ENCODE data around the gene SEC16A. TPM values are rescaled to one million over a fixed set of nuclear protein-coding genes. Genes with fewer than 3 reads are reported as not detected.

The SEC16A gene
- total and polyA plus RNA-seq, 4 donors, result 21.7 to 96.1 (median 66.0) TPM

DNA sequence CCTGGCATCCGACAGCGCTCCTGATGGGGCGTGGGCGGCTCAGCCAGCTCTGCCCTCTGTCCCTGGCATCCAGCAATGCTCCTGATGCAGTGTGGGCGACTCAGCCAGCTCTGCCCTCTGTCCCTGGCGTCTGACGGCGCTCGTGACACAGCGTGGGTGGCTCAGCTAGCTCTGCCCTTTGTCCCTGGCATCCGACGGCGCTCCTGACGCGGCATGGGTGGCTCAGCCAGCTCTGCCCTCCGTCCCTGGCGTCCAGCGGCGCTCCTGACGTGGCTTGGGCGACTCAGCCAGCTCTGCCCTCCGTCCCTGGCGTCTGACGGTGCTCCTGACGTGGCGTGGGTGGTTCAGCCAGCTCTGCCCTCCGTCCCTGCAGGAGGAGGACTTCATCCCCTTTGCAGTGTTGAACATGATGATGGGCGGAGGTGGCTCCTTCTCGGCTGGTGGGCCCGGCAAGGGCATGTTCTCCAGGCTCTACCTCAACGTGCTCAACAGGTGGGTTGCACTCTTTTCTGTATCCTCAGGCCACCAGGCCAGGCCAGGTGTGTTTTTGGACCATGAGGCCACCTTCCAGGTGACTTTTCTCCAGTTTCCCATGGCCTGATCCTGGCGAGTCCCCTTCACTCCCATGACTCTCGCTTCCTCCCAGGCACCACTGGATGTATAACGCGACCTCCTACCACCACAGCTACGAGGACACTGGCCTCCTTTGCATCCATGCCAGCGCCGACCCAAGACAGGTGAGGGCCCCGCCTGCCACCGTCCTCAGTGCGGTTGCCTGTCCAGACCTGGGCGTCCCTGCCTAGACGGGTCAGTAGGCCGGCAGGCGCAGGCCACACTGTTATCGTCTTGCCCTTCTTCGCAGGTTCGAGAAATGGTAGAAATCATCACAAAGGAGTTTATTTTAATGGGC is 64.4 kb downstream of the SEC16A start (continued):
- TF ChIP-seq, protein P1, sequence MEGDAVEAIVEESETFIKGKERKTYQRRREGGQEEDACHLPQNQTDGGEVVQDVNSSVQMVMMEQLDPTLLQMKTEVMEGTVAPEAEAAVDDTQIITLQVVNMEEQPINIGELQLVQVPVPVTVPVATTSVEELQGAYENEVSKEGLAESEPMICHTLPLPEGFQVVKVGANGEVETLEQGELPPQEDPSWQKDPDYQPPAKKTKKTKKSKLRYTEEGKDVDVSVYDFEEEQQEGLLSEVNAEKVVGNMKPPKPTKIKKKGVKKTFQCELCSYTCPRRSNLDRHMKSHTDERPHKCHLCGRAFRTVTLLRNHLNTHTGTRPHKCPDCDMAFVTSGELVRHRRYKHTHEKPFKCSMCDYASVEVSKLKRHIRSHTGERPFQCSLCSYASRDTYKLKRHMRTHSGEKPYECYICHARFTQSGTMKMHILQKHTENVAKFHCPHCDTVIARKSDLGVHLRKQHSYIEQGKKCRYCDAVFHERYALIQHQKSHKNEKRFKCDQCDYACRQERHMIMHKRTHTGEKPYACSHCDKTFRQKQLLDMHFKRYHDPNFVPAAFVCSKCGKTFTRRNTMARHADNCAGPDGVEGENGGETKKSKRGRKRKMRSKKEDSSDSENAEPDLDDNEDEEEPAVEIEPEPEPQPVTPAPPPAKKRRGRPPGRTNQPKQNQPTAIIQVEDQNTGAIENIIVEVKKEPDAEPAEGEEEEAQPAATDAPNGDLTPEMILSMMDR (IDR thresholded peaks at IDR 0.05; ENCODE audit: low read depth, low read length, missing input control), result no peak
- TF ChIP-seq JUND (IDR thresholded peaks at IDR 0.05) (peak in 1 of 2 donors; percentile 72), YY1 (IDR thresholded peaks at IDR 0.05) (peak; percentile 92), FOXA2 (IDR thresholded peaks at IDR 0.05) (peak; percentile 75)

DNA sequence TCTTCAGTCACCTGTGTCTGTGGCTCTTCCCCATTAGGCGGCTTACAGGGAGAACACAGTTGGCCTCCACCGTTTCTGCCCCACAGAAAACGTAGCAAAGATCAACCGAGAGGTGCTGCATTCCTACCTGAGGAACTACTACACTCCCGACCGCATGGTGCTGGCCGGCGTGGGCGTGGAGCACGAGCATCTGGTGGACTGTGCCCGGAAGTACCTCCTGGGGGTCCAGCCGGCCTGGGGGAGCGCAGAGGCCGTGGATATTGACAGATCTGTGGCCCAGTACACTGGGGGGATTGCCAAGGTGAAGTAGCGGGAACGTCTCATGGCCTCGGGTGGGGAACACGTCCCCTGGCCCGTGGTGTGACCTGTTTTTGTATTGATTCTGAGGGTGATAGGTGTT is 65.9 kb downstream of the SEC16A start:
- peaks cover 2 to 14% (median 9%) of the 10 kb centered on the region in 4 donors for H3K4me1 ChIP-seq (ENCODE audit: control insufficient read depth in 4 of 4, insufficient read depth in 4 of 4, low read length in 3 of 4)
- no peak overlapping the region for H3K27ac ChIP-seq (ENCODE audit: low read depth in 1 of 2, low read length in 2 of 2)
- no peaks in the 10 kb centered on the region for H3K9me3 ChIP-seq (ENCODE audit: control insufficient read depth in 4 of 4, low read length in 3 of 4)
- H3K4me3 ChIP-seq (ENCODE audit: low read depth in 1 of 3, low read length in 3 of 3), result no peak overlapping the region
- WGBS, result 94% methylated on average over 19 of the region's 19 CpGs
- H3K36me3 ChIP-seq (ENCODE audit: control insufficient read depth in 4 of 4, insufficient read depth in 3 of 4, low read depth in 1 of 4, low read length in 3 of 4), result peaks cover 21 to 76% (median 41%) of the 10 kb centered on the region in 4 donors
- H3K9ac ChIP-seq (ENCODE audit: low read depth in 1 of 2, low read length in 2 of 2), result no peak overlapping the region
- no peaks in the 10 kb centered on the region for H3K27me3 ChIP-seq (ENCODE audit: control insufficient read depth in 4 of 4, insufficient read depth in 4 of 4, low read length in 3 of 4)
- no peak for DNase-seq (ENCODE audit: low spot score)
- no peak for TF ChIP-seq FOXA2 (IDR thresholded peaks at IDR 0.05)
- TF ChIP-seq, protein P2, sequence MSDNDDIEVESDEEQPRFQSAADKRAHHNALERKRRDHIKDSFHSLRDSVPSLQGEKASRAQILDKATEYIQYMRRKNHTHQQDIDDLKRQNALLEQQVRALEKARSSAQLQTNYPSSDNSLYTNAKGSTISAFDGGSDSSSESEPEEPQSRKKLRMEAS (IDR thresholded peaks at IDR 0.05), result no peak
- TF ChIP-seq ZBTB33 (IDR thresholded peaks at IDR 0.05), result no peak
- no peak for TF ChIP-seq RXRA (IDR thresholded peaks at IDR 0.05)
- TF ChIP-seq SP1 (IDR thresholded peaks at IDR 0.05), result no peak
- no peak for TF ChIP-seq NR2F2 (IDR thresholded peaks at IDR 0.05)

DNA sequence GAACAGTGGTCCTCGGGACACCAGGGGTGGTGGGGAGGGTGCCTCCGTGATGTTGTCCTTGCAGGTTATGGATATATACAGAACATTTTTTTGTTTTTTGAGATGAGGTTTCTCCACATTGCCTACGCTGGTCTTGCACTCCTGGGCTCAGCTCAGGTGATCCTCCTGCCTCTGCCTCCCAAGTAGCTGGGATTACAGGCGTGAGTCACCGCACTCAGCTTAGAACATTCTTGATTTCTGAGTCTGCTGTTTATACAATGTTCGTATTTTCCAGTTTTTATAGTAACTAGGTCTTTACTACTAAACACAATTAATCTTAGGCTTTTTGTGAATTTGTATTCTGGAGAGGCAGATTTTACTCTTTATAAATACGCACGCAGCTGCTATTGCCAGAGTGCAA is 66.4 kb downstream of the SEC16A start:
- WGBS, result 97% methylated on average over 8 of the region's 8 CpGs
- peaks cover 18 to 73% (median 40%) of the 10 kb centered on the region in 4 donors for H3K36me3 ChIP-seq (ENCODE audit: control insufficient read depth in 4 of 4, insufficient read depth in 3 of 4, low read depth in 1 of 4, low read length in 3 of 4)

More for the DNA sequence above, 66.4 kb downstream of the SEC16A start:
- Histone ChIP-seq H3K9ac (ENCODE audit: low read depth in 1 of 2, low read length in 2 of 2) (no peak overlapping the region), H3K27me3 (ENCODE audit: control insufficient read depth in 4 of 4, insufficient read depth in 4 of 4, low read length in 3 of 4) (no peaks in the 10 kb centered on the region), H3K4me1 (ENCODE audit: control insufficient read depth in 4 of 4, insufficient read depth in 4 of 4, low read length in 3 of 4) (peaks cover 2 to 19% (median 14%) of the 10 kb centered on the region in 4 donors), H3K4me3 (ENCODE audit: low read depth in 1 of 3, low read length in 3 of 3) (no peak overlapping the region), H3K9me3 (ENCODE audit: control insufficient read depth in 4 of 4, low read length in 3 of 4) (no peaks in the 10 kb centered on the region), H3K27ac (ENCODE audit: low read depth in 1 of 2, low read length in 2 of 2) (no peak overlapping the region)
- DNase-seq (ENCODE audit: low spot score), result no peak
- TF ChIP-seq, protein P3, sequence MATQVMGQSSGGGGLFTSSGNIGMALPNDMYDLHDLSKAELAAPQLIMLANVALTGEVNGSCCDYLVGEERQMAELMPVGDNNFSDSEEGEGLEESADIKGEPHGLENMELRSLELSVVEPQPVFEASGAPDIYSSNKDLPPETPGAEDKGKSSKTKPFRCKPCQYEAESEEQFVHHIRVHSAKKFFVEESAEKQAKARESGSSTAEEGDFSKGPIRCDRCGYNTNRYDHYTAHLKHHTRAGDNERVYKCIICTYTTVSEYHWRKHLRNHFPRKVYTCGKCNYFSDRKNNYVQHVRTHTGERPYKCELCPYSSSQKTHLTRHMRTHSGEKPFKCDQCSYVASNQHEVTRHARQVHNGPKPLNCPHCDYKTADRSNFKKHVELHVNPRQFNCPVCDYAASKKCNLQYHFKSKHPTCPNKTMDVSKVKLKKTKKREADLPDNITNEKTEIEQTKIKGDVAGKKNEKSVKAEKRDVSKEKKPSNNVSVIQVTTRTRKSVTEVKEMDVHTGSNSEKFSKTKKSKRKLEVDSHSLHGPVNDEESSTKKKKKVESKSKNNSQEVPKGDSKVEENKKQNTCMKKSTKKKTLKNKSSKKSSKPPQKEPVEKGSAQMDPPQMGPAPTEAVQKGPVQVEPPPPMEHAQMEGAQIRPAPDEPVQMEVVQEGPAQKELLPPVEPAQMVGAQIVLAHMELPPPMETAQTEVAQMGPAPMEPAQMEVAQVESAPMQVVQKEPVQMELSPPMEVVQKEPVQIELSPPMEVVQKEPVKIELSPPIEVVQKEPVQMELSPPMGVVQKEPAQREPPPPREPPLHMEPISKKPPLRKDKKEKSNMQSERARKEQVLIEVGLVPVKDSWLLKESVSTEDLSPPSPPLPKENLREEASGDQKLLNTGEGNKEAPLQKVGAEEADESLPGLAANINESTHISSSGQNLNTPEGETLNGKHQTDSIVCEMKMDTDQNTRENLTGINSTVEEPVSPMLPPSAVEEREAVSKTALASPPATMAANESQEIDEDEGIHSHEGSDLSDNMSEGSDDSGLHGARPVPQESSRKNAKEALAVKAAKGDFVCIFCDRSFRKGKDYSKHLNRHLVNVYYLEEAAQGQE (IDR thresholded peaks at IDR 0.05), result no peak
- no peak for TF ChIP-seq NR2F2 (IDR thresholded peaks at IDR 0.05)
- TF ChIP-seq JUND (IDR thresholded peaks at IDR 0.05), result no peak
- TF ChIP-seq SP1 (IDR thresholded peaks at IDR 0.05), result no peak
- TF ChIP-seq YY1 (IDR thresholded peaks at IDR 0.05), result no peak
- TF ChIP-seq FOXA2 (IDR thresholded peaks at IDR 0.05), result no peak
- no peak for TF ChIP-seq TAF1 (conservative IDR thresholded peaks at IDR 0.05)
- TF ChIP-seq, protein P2 (IDR thresholded peaks at IDR 0.05), result no peak
- TF ChIP-seq RXRA (IDR thresholded peaks at IDR 0.05), result no peak
- TF ChIP-seq RAD21 (IDR thresholded peaks at IDR 0.05), result no peak
- no peak for TF ChIP-seq EGR1 (IDR thresholded peaks at IDR 0.05; ENCODE audit: low read depth in 2 of 2)
- TF ChIP-seq ATF3 (IDR thresholded peaks at IDR 0.05), result no peak
- TF ChIP-seq FOXA1 (IDR thresholded peaks at IDR 0.05), result no peak
- no peak for TF ChIP-seq HNF4A (conservative IDR thresholded peaks at IDR 0.05)
- TF ChIP-seq, protein P1 (IDR thresholded peaks at IDR 0.05; ENCODE audit: low read depth, low read length, missing input control), result no peak

Measured in liver (tissue), 9 donors.